T-helper 1 cell (primary cell): Measurements from ENCODE around the gene GJC1.

Experiments used
- DNase-seq, 5 donors: peaks; one replicate each; pipeline ENCODE4 v3.0.0-alpha.2; 2012 to 2020
- total RNA-seq, 4 donors: gene quantifications; one replicate each; lab custom pipeline; 2026; lab: John Stamatoyannopoulos, UW

Gene GJC1
- 0 to 0.24 (median 0.15) reads per million in 4 donors for total RNA-seq

- DNase-seq, result peak in 1 of 5 donors; percentile 5
Measured at GRCh38 chr17:44829523-44830358, at the start of gene GJC1. Gene GJC1 (minus strand): TSS chr17:44830287. CDS start chr17:44805817, 24,470 bp downstream.

GRCh38 chr17:44879376-44879775 lies 49.3 kb upstream of the GJC1 start:
- DNase-seq, result no peak

- peak in 1 of 5 donors; percentile 10 for DNase-seq
Measured at GRCh38 chr17:44878627-44879221, 48.6 kb upstream of the GJC1 start.

GRCh38 chr17:44877121-44877520 lies 47.0 kb upstream of the GJC1 start:
- no peak for DNase-seq

GRCh38 chr17:44875761-44876160 lies 45.7 kb upstream of the GJC1 start:
- DNase-seq, result no peak

DNA sequence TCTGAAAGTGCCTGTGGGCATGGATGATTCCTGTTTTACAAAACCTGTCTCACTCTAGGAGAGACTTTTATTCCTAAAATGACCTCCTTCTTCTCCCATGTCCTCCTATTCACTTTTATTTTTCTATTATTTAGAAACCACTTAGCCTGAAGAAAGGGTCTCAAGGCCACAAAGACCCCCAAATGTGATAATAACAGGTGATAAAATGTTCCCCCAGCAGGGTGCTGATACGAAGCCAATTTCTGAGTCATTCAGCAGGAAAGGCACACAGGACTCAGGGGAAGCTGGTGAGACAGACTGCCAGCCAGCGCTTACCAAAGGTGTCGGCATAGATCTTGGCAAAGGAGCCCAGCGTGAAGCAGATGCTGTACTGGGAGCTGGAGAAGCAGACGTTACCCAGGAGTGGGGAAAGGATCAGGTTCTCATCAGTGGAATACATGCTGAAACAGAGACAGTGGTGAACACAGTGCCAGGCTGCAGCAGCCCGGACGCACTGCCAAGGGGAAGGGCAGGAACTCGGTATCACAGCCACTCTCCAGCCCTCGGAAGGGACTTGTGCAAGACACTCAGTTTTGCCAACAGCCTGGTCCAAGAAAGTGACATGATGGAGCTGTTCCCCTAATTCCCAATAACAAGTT lies 42.2 kb upstream of the GJC1 start:
- DNase-seq, result no peak

- no peak for DNase-seq
Measured at GRCh38 chr17:44871556-44871955, 41.5 kb upstream of the GJC1 start.

DNA sequence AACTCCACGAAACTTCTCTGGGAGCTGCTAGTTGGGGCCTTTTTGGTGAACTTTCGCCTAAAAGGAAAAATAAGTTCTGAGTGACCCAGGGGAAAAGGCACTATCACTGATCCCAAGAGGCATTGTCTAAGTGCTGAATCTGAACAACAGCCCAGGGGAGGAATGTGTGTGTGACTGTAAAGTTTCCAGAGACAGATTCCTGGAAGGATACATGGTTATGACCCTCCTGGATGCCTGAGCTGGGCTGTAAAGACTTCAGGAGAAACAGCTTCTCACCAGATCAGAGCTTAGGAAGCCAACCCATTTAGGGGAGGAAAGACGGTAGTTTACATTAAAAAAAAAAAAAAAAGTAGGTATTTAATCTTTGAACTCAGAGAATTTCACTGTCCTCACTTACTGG lies 37.8 kb upstream of the GJC1 start:
- DNase-seq, result no peak

DNA sequence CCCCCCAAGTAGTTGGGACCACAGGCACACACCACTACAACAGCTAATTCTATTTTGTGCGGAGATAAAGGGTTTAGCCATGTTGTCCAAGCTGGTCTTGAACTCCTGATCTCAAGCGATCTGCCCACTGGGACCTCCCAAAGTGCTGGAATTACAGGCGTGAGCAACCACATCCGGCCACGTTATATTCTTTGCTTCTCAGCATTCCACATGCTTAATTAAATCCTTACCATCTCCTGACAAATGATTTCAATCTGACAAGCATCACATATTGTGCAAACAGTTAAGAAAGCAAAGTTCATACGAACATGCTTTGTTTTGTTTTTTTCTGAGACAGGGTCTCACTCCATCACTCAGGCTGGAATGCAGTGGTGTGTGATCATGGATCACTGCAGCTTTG lies 35.8 kb upstream of the GJC1 start:
- no peak for DNase-seq

DNA sequence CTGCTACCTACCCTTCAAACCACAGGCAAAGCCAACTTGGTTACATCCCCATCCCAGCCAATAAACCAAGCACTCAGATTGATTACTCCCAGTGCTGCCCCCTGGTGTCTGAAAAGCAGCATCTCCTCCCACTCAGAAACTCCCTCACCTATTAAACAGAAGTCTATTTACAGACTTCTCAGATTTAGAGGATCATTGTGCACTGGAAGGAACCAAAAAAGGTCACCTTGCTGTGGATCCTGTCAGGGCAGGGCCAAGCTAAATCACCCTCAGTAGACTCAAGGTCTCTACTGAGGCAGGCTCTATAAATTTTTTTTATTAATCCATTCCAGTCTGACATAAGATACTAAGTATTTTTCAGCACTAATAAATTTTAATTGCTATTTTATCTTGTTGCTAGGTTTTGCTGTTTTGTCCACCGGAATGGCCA lies 35.2 kb upstream of the GJC1 start:
- DNase-seq, result peak; percentile 31 to 73 (median 58)

GRCh38 chr17:44864831-44865230 lies 34.7 kb upstream of the GJC1 start:
- no peak for DNase-seq

- no peak for DNase-seq
Measured at GRCh38 chr17:44863061-44863918, 33.2 kb upstream of the GJC1 start.

DNA sequence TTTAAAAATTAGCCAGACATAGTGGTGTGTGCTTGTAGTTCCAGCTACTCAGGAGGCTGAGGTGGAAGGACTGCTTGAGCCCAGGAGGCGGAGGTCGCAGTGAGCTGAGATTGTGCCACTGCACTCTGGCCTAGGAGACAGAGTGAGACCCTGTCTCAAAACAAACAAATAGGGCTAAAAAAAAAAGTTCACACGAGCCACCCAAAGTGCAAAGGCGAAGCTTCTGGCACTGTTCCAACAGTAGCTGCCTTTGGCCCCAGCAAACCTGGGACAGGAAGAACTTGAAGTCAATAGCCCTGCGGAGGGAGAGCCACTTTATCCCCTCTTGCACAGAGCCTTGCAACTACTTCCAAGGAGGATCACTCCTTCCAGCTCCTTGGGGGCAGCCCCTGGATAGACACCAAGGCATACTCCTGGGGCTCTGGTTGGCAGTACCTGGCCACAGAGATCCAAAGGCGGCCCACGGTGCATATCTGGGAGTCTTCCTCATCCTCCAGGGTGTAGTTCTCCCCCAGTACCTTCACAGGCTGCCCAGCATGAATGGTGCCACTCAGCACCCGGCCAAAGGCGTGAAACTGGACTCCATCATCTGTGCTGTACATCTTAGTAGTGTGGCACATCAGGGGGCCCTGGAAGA lies 32.3 kb upstream of the GJC1 start:
- DNase-seq, result no peak

DNA sequence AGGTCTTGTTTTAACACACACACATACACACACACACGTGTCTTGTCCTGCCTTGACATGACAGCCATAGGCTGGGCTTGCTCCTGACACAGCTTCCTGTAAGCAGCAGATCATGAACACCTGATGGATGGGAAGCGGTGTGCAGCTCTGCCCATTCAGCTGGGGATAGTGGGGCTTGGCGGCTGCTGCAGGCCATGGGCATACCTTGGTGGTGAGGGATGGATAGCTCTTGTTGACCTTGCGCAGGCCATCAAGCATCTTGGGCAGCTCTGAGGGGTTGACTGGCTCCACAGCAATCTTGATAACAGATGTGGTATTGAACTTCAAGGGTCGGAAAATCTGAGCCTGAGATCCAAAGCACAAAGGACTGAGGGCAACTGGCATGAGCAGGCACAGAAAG lies 29.6 kb upstream of the GJC1 start:
- DNase-seq, result no peak

- DNase-seq, result no peak
Measured at GRCh38 chr17:44854192-44854591, 24.1 kb upstream of the GJC1 start.

DNA sequence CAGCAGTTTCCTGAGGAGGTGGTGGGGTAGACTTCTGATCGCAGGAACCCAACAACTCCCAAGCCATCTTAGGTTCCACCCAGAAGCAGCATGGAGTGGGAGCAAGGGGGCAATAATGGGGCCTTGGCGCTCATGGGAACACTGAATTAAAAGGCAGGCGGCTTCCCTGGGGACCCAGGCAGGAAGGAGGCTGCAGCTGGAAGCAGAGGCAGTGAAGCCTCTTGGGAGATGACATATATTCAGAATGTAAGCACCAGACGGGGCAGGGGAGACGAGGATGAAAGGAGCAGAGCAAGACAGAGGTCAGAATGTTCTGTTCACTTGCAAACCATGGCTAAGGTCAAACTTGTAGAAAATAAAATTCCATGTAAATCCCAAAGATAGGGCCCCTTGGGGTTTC lies 20.5 kb upstream of the GJC1 start:
- no peak for DNase-seq

DNA sequence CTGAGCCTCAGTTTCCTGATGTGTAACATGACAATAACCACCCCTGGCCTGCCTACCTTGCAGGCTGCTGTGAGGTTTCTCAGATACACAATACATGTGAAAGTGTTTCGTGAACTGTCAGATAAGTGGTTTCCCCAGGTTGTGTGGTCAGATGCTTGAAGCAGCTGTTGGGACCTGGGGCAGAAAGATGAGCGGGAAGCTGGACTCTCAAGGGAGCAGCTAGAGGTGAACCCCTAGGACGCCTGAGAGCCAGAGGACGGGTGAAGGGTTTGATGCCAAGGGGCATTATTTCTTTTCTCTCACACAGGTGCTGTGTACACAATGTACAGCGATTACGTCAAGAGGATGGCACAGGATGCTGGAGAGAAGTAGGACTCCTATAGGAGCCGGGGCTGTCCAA lies 19.9 kb upstream of the GJC1 start:
- DNase-seq, result no peak

GRCh38 chr17:44848961-44849489 lies 18.9 kb upstream of the GJC1 start:
- DNase-seq, result no peak

DNA sequence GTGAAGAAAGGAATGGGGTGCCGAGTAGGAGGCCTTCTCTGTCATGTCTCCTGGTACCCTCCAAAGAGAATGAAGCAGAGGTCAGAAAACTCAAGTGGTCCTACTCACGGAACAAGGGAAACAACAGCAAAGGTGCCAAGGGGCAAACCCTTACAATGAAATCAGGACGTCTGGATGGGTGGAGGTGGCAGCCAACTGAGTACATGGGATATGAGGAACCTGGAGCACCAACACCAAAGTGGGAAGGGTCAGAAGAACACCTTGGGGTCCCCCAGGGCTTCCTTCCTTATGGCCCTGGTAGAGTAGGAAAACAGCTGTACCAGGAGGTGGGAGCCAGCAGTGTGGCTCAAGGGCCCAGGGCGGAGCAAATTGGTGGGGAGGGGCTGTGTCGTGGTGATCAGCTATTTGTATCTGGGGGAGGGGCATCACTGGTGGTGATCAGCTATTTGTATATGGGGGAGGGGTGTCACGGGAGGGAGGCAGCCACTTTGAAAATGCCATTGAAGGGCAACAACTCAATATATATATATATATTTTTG lies 18.2 kb upstream of the GJC1 start:
- DNase-seq, result no peak

- DNase-seq, result no peak
Measured at GRCh38 chr17:44847586-44847985, 17.5 kb upstream of the GJC1 start, which contains the start of gene HIGD1B. Gene HIGD1B (plus strand): TSS chr17:44847883. CDS start chr17:44848153, 270 bp downstream.

- DNase-seq, result no peak
Measured at GRCh38 chr17:44846206-44846605, 16.1 kb upstream of the GJC1 start.

GRCh38 chr17:44844390-44844830 lies 14.3 kb upstream of the GJC1 start:
- no peak for DNase-seq
